CD4-positive, alpha-beta T cell (primary cell): Measurements from ENCODE around the gene HDDC3. TPM values are rescaled to one million over a fixed set of nuclear protein-coding genes. Genes with fewer than 3 reads are reported as not detected.

ENCODE experiments used
- ATAC-seq: fragments of 200-7000 bp; cut with Tn5 transposase; one replicate; pipeline ENCODE4 v1.10.0; 2022; ENCODE audit warnings: mild to moderate bottlenecking; ENCODE audit not compliant: poor library complexity
- CTCF ChIA-PET: fragments of 350-600 bp; sonication (Branson Sonifier 250); formaldehyde crosslinking; loops from one replicate; lab custom pipeline; 2021; ENCODE audit warnings: antibody characterized with exemption, inconsistent platforms; lab: Charles Lee
- POLR2A ChIA-PET: fragments of 350-600 bp; sonication (Branson Sonifier 250); formaldehyde crosslinking; loops from one replicate; lab custom pipeline; 2021; ENCODE audit warnings: antibody characterized with exemption, inconsistent platforms; lab: Charles Lee
- DNase-seq, 14 experiments: peaks; one replicate each; pipeline ENCODE4 v3.0.0-alpha.2; 2013 to 2020; ENCODE audit warnings: mixed read lengths in 2 of 14
- H3K27ac ChIP-seq, 2 donors: one replicate each; pipeline versions ENCODE4 v1.5.1 to v1.7.0; 2013; ENCODE audit warnings: low read length in 2 of 2, low read depth in 1 of 2, mild to moderate bottlenecking in 1 of 2
- H3K27me3 ChIP-seq, 2 experiments: 1 replicate in 1 of 2; 2 replicates in 1 of 2; pipeline versions ENCODE4 v1.6.1 to v1.7.0; 2013; ENCODE audit warnings: low read length in 2 of 2, control low read depth in 1 of 2, mild to moderate bottlenecking in 1 of 2, moderate library complexity in 1 of 2; ENCODE audit not compliant: insufficient read depth in 2 of 2, control insufficient read depth in 1 of 2
- H3K36me3 ChIP-seq: one replicate; pipeline ENCODE4 v1.6.1; 2013; ENCODE audit warnings: low read length, control low read depth; ENCODE audit not compliant: insufficient read depth
- H3K4me1 ChIP-seq: one replicate; pipeline ENCODE4 v1.6.1; 2013; ENCODE audit warnings: low read length, control low read depth; ENCODE audit not compliant: insufficient read depth
- H3K4me3 ChIP-seq: one replicate; pipeline ENCODE4 v1.5.1; 2013; ENCODE audit warnings: mild to moderate bottlenecking, low read length, moderate library complexity
- H3K9me3 ChIP-seq, 2 experiments: 1 replicate in 1 of 2; 2 replicates in 1 of 2; pipeline versions ENCODE4 v1.6.1 to v1.7.0; 2013; ENCODE audit warnings: low read length in 2 of 2, mild to moderate bottlenecking in 2 of 2, control low read depth in 1 of 2, moderate library complexity in 1 of 2; ENCODE audit not compliant: control insufficient read depth in 1 of 2, insufficient read depth in 1 of 2
- H3K27ac Mint-ChIP-seq: one replicate; pipeline ENCODE4 v1.8.0; 2020; ENCODE audit warnings: mixed read lengths
- H3K27me3 Mint-ChIP-seq: one replicate; pipeline ENCODE4 v1.8.0; 2021; ENCODE audit warnings: mixed read lengths
- H3K36me3 Mint-ChIP-seq: one replicate; pipeline ENCODE4 v1.8.0; 2021; ENCODE audit warnings: low read depth, mixed read lengths
- H3K4me1 Mint-ChIP-seq: one replicate; pipeline ENCODE4 v1.8.0; 2021; ENCODE audit warnings: low read depth, mixed read lengths
- H3K4me3 Mint-ChIP-seq: one replicate; pipeline ENCODE4 v1.8.0; 2020; ENCODE audit warnings: mild to moderate bottlenecking, mixed read lengths
- H3K9me3 Mint-ChIP-seq: one replicate; pipeline ENCODE4 v1.8.0; 2020; ENCODE audit warnings: mixed read lengths
- intact Hi-C, 2 experiments: fragments of 100-400 bp; cut with DNase I in 1 of 2; cut with micrococcal nuclease in 1 of 2; formaldehyde crosslinking; loops; one replicate each; pipeline versions ENCODE4 v1.15.1 to v1.9.0; 2023 to 2025; cut with DNase I, micrococcal nuclease
- total RNA-seq, 174 experiments: library from RNA in 2 of 174; stranded (reverse) in 2 of 174; gene quantifications; one replicate each; pipeline ENCODE4 v1.2.3 and lab custom pipeline; 2021 to 2026
- TF ChIP-seq, protein P1 (sequence below): fragments of 200-600 bp; IDR thresholded peaks from one replicate; pipeline ENCODE4 v1.8.0; 2022; ENCODE audit warnings: antibody characterized with exemption, mild to moderate bottlenecking

HDDC3 gene
- total RNA-seq, 2 experiments from 2014 or later = 9.9 to 10.8 TPM

DNA sequence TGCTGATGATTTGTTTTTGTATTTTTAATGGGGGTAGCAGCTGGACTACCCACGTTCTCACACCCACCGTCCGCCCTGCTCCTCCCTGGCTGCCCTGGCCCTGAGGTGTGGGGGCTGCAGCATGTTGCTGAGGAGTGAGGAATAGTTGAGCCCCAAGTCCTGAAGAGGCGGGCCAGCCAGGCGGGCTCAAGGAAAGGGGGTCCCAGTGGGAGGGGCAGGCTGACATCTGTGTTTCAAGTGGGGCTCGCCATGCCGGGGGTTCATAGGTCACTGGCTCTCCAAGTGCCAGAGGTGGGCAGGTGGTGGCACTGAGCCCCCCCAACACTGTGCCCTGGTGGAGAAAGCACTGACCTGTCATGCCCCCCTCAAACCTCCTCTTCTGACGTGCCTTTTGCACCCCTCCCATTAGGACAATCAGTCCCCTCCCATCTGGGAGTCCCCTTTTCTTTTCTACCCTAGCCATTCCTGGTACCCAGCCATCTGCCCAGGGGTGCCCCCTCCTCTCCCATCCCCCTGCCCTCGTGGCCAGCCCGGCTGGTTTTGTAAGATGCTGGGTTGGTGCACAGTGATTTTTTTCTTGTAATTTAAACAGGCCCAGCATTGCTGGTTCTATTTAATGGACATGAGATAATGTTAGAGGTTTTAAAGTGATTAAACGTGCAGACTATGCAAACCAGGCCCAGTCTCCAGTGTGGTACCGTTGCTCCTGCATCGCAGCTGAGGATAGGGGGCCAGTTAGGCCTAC, 49.4 kb downstream of the HDDC3 start:
- POLR2A ChIA-PET = interaction anchor here (0.7 kb wide), 1 partner anchor 20 kb away, joined by 3 read pairs; the partner anchor contains the start of gene MAN2A2
- Mint-ChIP-seq H3K4me3 (no peak overlapping the region), H3K27me3 (peaks cover 15% of the 10 kb centered on the region), H3K36me3 (peaks cover 31% of the 10 kb centered on the region), H3K4me1 (peaks cover 13% of the 10 kb centered on the region), H3K27ac (no peak overlapping the region), H3K9me3 (no peaks in the 10 kb centered on the region)
- CTCF ChIA-PET = interaction anchor here (0.9 kb wide), 1 partner anchor 235 kb away, joined by 3 read pairs; no protein-coding TSS in a partner anchor
- intact Hi-C loops = loop anchor here in 1 of 2 experiments (10.0 kb wide), 1 partner anchor 398 kb away; no protein-coding TSS in a partner anchor
- H3K4me1 ChIP-seq = peaks cover 26% of the 10 kb centered on the region
- peaks cover 37% of the 10 kb centered on the region for H3K36me3 ChIP-seq
- H3K9me3 ChIP-seq = peaks cover 0 to 4% of the 10 kb centered on the region in 2 experiments
- H3K4me3 ChIP-seq = no peak overlapping the region
- H3K27me3 ChIP-seq = peaks cover 3 to 5% of the 10 kb centered on the region in 2 experiments
- TF ChIP-seq, protein P1, sequence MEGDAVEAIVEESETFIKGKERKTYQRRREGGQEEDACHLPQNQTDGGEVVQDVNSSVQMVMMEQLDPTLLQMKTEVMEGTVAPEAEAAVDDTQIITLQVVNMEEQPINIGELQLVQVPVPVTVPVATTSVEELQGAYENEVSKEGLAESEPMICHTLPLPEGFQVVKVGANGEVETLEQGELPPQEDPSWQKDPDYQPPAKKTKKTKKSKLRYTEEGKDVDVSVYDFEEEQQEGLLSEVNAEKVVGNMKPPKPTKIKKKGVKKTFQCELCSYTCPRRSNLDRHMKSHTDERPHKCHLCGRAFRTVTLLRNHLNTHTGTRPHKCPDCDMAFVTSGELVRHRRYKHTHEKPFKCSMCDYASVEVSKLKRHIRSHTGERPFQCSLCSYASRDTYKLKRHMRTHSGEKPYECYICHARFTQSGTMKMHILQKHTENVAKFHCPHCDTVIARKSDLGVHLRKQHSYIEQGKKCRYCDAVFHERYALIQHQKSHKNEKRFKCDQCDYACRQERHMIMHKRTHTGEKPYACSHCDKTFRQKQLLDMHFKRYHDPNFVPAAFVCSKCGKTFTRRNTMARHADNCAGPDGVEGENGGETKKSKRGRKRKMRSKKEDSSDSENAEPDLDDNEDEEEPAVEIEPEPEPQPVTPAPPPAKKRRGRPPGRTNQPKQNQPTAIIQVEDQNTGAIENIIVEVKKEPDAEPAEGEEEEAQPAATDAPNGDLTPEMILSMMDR = no peak
- no peak for DNase-seq
- ATAC-seq = no peak
- no peak overlapping the region for H3K27ac ChIP-seq

DNA sequence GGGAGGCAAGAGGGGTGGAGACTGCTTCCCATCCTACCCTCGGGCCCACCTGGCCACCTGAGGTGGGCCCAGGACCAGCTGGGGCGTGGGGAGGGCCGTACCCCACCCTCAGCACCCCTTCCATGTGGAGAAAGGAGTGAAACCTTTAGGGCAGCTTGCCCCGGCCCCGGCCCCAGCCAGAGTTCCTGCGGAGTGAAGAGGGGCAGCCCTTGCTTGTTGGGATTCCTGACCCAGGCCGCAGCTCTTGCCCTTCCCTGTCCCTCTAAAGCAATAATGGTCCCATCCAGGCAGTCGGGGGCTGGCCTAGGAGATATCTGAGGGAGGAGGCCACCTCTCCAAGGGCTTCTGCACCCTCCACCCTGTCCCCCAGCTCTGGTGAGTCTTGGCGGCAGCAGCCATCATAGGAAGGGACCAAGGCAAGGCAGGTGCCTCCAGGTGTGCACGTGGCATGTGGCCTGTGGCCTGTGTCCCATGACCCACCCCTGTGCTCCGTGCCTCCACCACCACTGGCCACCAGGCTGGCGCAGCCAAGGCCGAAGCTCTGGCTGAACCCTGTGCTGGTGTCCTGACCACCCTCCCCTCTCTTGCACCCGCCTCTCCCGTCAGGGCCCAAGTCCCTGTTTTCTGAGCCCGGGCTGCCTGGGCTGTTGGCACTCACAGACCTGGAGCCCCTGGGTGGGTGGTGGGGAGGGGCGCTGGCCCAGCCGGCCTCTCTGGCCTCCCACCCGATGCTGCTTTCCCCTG, 50.2 kb downstream of the HDDC3 start:
- peaks cover 45% of the 10 kb centered on the region for H3K36me3 ChIP-seq
- Mint-ChIP-seq H3K4me1 (peaks cover 13% of the 10 kb centered on the region), H3K36me3 (peaks cover 39% of the 10 kb centered on the region), H3K27me3 (peaks cover 15% of the 10 kb centered on the region), H3K27ac (no peak overlapping the region), H3K4me3 (no peak overlapping the region), H3K9me3 (no peaks in the 10 kb centered on the region)
- intact Hi-C loops = loop anchor here in 1 of 2 experiments (10.0 kb wide), 1 partner anchor 397 kb away; no protein-coding TSS in a partner anchor
- POLR2A ChIA-PET = no interaction called here
- DNase-seq (no peak), ATAC-seq (no peak)
- peaks cover 26% of the 10 kb centered on the region for H3K4me1 ChIP-seq
- H3K9me3 ChIP-seq = peaks cover 0 to 4% of the 10 kb centered on the region in 2 experiments
- TF ChIP-seq, protein P1 = no peak
- peaks cover 3 to 5% of the 10 kb centered on the region in 2 experiments for H3K27me3 ChIP-seq
- H3K4me3 ChIP-seq = no peak overlapping the region
- no peak overlapping the region for H3K27ac ChIP-seq
- CTCF ChIA-PET = interaction anchor here (1.1 kb wide), 1 partner anchor 234 kb away, joined by 3 read pairs; no protein-coding TSS in a partner anchor

DNA sequence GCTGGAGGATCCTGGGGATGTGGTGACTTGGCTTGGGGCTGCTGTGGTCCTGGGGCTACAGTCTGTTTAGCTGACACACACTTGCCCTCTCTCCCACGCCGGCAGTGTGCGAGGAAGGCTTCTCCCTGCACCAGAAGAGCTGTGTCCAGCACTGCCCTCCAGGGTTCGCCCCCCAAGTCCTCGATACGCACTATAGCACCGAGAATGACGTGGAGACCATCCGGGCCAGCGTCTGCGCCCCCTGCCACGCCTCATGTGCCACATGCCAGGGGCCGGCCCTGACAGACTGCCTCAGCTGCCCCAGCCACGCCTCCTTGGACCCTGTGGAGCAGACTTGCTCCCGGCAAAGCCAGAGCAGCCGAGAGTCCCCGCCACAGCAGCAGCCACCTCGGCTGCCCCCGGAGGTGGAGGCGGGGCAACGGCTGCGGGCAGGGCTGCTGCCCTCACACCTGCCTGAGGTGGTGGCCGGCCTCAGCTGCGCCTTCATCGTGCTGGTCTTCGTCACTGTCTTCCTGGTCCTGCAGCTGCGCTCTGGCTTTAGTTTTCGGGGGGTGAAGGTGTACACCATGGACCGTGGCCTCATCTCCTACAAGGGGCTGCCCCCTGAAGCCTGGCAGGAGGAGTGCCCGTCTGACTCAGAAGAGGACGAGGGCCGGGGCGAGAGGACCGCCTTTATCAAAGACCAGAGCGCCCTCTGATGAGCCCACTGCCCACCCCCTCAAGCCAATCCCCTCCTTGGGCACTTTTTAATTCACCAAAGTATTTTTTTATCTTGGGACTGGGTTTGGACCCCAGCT, 51.0 kb downstream of the HDDC3 start:
- ATAC-seq (no peak), DNase-seq (no peak)
- Mint-ChIP-seq H3K4me1 (peaks cover 13% of the 10 kb centered on the region), H3K27me3 (peaks cover 15% of the 10 kb centered on the region), H3K36me3 (peaks cover 46% of the 10 kb centered on the region), H3K27ac (no peak overlapping the region), H3K9me3 (no peaks in the 10 kb centered on the region), H3K4me3 (no peak overlapping the region)
- H3K4me3 ChIP-seq = no peak overlapping the region
- TF ChIP-seq, protein P1 = no peak
- intact Hi-C loops = loop anchor here in 1 of 2 experiments (10.0 kb wide), 1 partner anchor 397 kb away; no protein-coding TSS in a partner anchor
- peaks cover 26% of the 10 kb centered on the region for H3K4me1 ChIP-seq
- H3K9me3 ChIP-seq = peaks cover 0 to 4% of the 10 kb centered on the region in 2 experiments
- H3K36me3 ChIP-seq = peaks cover 53% of the 10 kb centered on the region
- peaks cover 3 to 5% of the 10 kb centered on the region in 2 experiments for H3K27me3 ChIP-seq
- ChIA-PET CTCF (interaction anchor here (1.1 kb wide), 1 partner anchor 234 kb away, joined by 3 read pairs; no protein-coding TSS in a partner anchor), POLR2A (no interaction called here)
- H3K27ac ChIP-seq = no peak overlapping the region
